AG08396 (cell line): Measurements from ENCODE around the gene RALGAPA2.

Source experiments
- DNase-seq: peaks from one replicate; pipeline ENCODE4 v3.0.0; 2012; ENCODE audit warnings: low spot score, mixed read lengths

Gene RALGAPA2

DNA sequence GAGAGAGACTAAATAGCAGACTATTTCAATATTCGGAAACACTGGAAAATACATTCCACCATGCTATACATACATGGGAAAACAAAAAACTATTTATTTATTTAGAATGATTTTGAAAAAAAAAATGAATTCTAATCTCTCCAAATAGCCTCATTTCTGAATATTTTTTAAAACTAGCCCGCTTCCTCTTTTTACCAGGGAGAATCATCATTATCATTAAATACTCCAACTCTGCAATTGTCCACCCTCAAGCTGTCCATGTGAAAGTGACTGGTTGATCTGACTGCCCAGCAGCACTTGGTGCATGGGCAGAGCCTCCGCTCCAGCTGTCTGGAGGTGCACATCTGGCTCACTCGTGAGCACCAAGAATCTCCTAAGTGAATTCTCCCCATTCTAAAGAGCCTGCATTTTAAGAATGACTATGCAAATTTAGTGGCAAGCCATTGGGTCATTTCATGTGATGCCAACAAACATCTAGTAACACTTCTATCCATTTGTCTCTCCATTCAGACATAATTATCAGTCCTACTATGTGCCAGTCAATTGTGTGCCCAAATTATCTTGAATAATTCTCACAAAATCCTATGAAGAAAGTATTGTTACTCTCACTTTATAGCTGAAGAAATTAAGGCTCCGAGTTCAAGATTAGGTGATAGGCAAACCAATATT lies 279.7 kb downstream of the RALGAPA2 start:
- no peak for DNase-seq

GRCh38 chr20:20430066-20430465 lies 282.4 kb downstream of the RALGAPA2 start:
- no peak for DNase-seq

GRCh38 chr20:20428067-20428466 lies 284.4 kb downstream of the RALGAPA2 start:
- DNase-seq, result no peak

DNA sequence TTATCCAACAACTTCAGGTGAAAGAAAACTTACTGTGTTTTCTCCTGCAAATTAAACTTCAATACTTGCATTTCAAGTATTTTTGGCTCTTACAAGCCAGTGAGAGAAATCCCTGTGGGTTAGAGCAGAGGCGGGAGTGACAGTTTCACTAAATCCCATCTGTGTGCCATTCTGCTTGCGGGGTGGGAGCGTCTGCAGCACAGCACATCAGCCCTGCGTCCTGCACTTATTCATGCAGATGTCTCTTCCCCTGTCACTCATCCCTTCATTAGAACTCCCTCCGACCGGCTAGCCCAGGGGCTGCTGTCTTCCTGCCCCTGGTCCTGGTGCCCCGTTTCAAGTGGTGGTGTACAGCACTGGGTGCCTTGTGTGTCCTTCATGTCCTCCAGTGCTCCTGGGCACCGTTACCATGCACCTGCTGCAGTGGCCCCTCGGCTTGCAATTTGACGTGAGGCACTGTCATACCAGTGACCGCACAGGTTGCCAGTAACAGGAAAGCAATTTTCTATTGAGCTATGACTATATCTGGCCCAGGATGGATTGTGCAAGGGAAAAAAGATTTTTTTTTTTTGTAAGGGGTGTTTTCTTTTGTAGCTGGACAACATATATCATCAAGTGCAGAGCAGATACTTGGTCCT lies 285.1 kb downstream of the RALGAPA2 start:
- DNase-seq, result no peak

- DNase-seq, result no peak
Measured at GRCh38 chr20:20426655-20426907, 285.9 kb downstream of the RALGAPA2 start.

- no peak for DNase-seq
Measured at GRCh38 chr20:20425823-20426654, 286.4 kb downstream of the RALGAPA2 start.

DNA sequence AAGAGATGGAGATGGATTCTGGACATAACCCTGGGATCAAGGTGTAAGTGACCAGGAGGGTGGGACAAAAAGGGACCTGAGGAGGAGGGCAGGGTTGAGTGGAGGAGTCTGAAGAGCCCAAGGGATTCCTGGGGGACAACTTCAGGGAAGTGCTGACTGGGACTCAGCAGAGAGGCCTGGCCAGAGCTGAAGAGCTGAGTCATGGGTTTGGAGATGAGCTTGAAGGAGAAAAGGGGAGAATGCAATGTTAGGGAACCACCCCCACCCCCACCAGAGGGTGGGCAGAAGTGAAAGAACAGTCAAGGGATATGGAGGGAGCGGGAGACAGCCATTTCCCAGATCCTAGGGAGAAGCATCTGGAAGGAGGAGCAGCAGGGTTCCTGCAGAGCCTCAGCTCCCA lies 289.3 kb downstream of the RALGAPA2 start:
- DNase-seq, result no peak

DNA sequence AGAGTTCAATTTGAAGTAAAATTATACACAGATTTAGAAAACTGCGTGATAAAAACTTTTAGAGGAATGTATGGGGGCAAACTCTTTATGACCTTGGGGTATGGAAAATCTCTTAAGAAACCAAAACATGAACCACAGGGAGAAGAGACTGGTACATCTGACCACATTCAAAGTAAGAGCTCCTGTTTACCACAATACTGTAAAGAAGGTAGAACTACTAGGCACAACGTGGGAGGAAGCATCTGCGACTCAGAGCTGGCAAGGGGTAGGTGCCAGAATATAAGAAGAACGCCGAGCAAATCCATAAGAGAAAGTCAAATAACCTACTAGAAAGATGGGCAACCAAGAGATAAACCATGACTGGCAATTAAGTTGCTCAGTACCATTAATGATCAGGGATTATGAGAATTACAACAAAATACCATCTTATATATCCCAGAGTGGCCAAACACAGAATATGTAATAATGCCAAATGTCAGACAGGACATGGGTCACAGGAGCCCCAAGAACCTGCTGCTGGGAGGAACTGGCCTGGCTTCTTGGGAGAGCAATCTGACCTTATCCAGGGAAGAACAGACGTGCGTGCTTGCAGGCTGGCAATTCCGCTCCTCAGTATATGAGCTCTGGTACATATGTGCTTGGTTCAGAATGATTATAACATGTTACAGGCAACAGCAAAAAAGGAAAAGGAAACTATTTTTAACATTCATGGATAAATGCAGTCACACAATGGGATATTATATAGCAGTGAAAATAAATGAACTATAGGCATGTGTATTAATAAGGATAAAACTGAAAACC lies 294.4 kb downstream of the RALGAPA2 start:
- no peak for DNase-seq

DNA sequence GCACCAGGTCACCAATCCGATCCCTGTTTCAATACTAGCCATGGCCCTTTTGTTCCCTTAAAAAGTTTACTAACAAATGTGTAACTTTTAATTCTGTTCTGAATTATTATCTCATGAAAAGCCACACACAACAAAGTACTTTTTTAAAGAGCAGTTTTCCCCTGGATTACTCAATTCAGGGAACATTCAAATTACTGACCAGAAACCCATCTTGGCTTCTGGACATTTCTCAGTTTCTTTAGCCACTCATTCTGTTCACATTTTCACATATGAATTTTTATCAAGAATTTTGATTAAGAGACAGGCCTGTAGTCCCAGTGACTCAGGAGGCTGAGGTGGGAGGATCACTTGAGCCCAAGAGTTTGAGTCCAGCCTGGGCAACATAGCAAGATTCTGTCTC lies 297.1 kb downstream of the RALGAPA2 start:
- no peak for DNase-seq

GRCh38 chr20:20414640-20415220 lies 297.7 kb downstream of the RALGAPA2 start:
- no peak for DNase-seq

- DNase-seq, result no peak
Measured at GRCh38 chr20:20413810-20414281, 298.6 kb downstream of the RALGAPA2 start.

DNA sequence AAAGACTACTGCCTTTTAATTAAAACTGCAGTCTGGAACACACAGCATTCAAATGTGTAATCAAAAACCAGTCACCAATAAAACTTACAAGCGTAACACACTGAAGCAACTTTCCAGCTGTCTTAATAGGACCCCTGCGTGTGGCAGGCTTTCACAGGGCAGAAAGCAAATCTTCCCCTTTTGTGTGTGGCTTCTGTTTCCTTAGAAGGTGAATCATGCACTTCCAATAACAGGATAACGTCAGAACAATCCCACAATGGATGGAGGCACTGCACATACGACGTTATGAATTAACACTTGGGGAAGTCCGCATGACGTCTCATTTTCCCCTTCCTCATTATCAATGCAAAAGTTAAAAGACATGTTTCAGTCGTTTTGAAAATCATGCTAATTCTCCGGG lies 299.7 kb downstream of the RALGAPA2 start:
- DNase-seq, result no peak

DNA sequence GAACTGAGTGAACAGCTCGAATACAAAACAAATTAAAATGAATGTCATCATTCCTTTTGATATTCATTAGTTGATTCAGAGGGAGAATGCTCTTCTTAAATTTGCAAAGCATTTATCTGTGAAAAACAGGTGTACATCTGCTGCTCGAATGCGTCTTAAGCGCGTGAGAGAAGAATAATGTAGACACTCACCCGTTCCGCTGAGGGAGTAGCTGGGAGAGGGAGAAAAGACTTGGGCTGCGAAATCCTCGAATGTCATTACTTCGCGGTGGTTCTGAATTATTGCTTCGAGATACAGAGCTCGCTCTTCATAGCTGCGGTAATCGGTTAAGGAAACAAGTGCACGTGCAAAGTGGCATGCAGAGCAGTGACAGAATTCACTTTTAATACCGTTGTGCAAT lies 300.6 kb downstream of the RALGAPA2 start:
- no peak for DNase-seq

DNA sequence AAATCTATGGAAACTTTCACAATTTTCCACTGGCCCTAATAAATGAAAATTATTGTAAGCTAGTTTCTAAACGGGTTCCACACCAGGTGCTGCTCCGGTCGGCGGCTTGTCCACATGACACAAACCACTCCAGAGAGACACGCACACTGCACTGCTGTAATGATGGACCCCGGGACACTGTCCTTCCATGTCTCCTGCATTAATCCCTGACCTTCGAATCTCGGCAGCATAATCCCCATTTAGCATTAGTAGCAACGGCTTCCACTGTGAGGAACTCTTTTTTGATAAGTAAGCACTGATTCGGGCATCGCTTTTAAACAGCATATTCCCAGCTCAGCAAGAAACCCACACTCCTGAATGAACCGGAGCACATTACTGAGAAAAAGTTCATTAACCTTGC lies 301.0 kb downstream of the RALGAPA2 start:
- DNase-seq, result no peak

DNA sequence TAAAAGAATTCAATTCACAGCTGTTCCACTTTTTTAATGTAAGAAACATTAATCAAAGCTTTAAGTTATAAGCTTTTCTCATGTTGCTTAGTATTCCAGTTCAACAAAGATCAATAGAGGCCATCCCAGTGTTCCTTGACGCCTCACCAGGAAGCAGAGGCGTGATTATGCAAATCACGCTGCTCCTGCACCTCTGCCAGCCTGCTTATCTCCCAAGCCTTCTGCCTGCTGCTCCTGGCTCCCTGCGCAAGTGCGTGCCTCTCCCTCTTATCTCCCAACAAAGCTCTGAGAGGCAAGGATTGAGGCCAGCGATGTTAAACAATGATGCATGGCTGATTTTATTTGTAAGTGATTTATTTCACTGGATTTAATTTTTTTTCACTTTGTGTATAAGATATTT lies 301.8 kb downstream of the RALGAPA2 start:
- DNase-seq, result no peak

DNA sequence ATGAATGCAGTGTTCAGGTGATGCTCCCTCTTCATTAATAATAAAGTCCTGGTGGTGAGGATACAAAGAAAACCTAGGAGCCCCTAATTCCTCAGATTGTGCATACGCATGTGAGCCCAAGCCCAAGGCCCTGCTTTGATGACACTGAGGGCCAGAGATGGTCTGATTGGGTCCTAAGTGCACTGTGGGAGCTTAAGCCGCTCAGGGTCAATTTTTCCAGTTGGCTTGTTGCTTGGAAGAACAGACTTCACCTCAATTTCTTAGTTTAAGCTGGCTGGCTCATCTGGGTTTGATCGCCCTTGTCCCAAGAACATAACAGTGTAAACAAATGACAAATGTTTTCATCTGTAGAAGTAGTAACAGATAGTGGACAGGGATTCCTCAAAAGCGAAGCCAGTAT lies 303.1 kb downstream of the RALGAPA2 start:
- no peak for DNase-seq

GRCh38 chr20:20407891-20408805 lies 304.3 kb downstream of the RALGAPA2 start:
- DNase-seq, result peak; percentile 50

DNA sequence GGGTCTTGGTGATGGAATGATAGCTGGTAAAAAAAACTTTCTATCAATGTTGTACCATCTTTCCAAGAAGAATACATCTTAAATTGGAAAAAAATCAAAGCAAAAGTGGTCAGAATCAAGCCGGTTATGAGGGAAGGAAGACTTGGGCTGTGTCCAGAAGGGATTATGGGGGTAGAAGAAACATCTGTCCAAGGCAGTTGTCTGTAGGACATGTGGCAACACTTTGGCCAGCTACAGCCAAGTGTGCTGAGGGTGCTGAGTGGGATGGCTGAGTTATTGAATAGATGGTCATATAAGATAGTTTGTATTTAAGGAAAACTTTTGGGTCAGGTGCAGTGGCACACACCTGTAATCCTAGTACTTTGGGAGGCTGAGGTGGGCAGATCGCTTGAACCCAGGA lies 306.1 kb downstream of the RALGAPA2 start:
- no peak for DNase-seq

DNA sequence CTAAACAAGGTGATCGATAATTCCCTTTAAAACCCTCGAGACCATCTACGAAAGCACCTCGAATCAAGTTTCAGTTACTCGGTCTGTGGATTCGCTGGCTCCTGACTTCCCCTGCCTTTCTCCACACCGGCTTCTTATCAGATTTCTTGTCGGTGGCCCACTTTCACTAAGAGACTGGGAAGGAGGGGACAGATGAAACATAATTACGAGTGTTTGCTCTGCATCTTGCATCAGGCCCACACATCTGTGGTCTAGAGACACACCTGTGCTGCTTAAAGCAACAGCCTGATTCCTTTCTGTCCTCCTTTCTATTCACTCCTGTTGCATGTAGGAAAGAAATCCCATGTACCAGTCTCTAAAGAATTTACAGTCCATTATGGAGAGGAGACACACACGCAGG lies 306.8 kb downstream of the RALGAPA2 start:
- DNase-seq, result no peak

DNA sequence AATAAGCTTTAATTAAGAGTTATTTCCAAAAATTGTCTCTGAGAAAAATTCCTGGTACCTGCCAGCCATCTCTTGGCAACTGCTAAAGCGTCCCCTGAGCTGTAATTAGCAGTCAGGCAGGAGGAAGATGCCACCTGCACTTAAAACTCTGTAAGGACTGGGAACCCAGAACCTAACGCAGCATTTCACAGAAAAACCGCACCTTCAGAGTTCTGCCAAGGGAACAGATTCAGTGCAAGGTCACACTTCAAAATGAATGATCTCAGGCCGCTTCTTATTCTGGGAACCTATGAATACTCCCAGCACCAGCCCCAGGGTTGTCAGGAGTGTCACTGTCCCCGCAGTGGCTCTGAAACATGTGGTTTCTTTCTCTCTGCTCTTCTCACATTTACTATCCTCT lies 307.8 kb downstream of the RALGAPA2 start:
- no peak for DNase-seq

GRCh38 chr20:20401991-20402390 lies 310.5 kb downstream of the RALGAPA2 start:
- no peak for DNase-seq
